ENCODE results near the gene RAPGEF5.
A peak's percentile ranks its signal among the peaks of the same experiment; 100 is the strongest.

The RAPGEF5 gene

GRCh38 chr7:22385326-22385725 lies 28.4 kb upstream of the RAPGEF5 start:
- H3K9me3 ChIP-seq: peaks cover 20% of the 10 kb centered on the region
- peaks cover 49% of the 10 kb centered on the region for H3K4me1 ChIP-seq
- TF ChIP-seq Cebpa-rat (IDR thresholded peaks at IDR 0.05): no peak
- no peaks in the 10 kb centered on the region for H4K20me1 ChIP-seq
- H3K4me3 ChIP-seq: no peak overlapping the region
- no peak overlapping the region for H3K4me2 ChIP-seq
- no peaks in the 10 kb centered on the region for H3K27me3 ChIP-seq
- H3K27ac ChIP-seq: no peak overlapping the region
- no peak overlapping the region for H3K9ac ChIP-seq
- H3K36me3 ChIP-seq: no peaks in the 10 kb centered on the region

- Histone ChIP-seq H3K4me2 (no peak overlapping the region), H3K27ac (no peak overlapping the region), H3K9ac (no peak overlapping the region), H4K20me1 (no peaks in the 10 kb centered on the region), H3K9me3 (0 out of 2 replicates have a peak, but pooled peaks cover 5% of the 10 kb centered on the region), H3K4me3 (no peak overlapping the region), H3K27me3 (no peaks in the 10 kb centered on the region), H3K4me1 (peaks cover 9% of the 10 kb centered on the region), H3K36me3 (no peaks in the 10 kb centered on the region)
- no peak for TF ChIP-seq Cebpa-rat (IDR thresholded peaks at IDR 0.05)
These were observed 23.4 kb upstream of the RAPGEF5 start for GRCh38 chr7:22380333-22380732.

- 0 out of 2 replicates have a peak, but pooled peaks cover 4% of the 10 kb centered on the region for H3K9me3 ChIP-seq
- no peak overlapping the region for H3K4me3 ChIP-seq
- no peak overlapping the region for H3K4me2 ChIP-seq
- TF ChIP-seq Cebpa-rat (IDR thresholded peaks at IDR 0.05): no peak
- no peak overlapping the region for H3K27ac ChIP-seq
- no peaks in the 10 kb centered on the region for H3K27me3 ChIP-seq
- no peak overlapping the region for H3K9ac ChIP-seq
- no peaks in the 10 kb centered on the region for H4K20me1 ChIP-seq
- H3K36me3 ChIP-seq: no peaks in the 10 kb centered on the region
- peaks cover 4% of the 10 kb centered on the region for H3K4me1 ChIP-seq
These were observed 21.4 kb upstream of the RAPGEF5 start for GRCh38 chr7:22378199-22378980.

DNA sequence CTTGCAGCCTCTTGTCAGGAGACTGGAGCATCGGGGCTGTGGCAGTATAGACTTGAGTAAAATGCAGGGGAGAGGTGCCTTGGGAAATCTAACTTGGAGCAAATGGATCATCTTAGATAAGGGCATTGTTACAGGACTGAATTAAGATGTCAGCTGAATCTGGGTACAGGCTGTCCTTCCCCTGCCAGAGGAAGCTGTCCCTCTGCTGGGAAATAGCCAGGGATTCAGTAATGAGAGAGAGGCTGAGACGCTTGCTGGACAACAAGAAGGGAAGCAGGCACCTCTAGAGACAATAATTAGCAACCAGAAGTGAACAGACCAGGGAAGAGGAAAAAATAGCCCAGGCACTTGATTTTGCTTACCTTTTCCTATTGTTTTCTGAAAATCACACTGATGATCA lies 20.7 kb upstream of the RAPGEF5 start:
- no peak overlapping the region for H3K4me3 ChIP-seq
- H4K20me1 ChIP-seq: no peaks in the 10 kb centered on the region
- H3K4me2 ChIP-seq: no peak overlapping the region
- no peak overlapping the region for H3K27ac ChIP-seq
- H3K9ac ChIP-seq: no peak overlapping the region
- 0 out of 2 replicates have a peak, but pooled peaks cover 1% of the 10 kb centered on the region for H3K9me3 ChIP-seq
- H3K4me1 ChIP-seq: peaks cover 7% of the 10 kb centered on the region; the same call in 1 of the 2 replicates
- TF ChIP-seq Cebpa-rat (IDR thresholded peaks at IDR 0.05): no peak
- H3K36me3 ChIP-seq: no peaks in the 10 kb centered on the region
- H3K27me3 ChIP-seq: no peaks in the 10 kb centered on the region

GRCh38 chr7:22375359-22376048 lies 18.6 kb upstream of the RAPGEF5 start:
- Histone ChIP-seq H3K4me1 (peaks cover 7% of the 10 kb centered on the region; the same call in 1 of the 2 replicates), H4K20me1 (no peaks in the 10 kb centered on the region), H3K9me3 (no peaks in the 10 kb centered on the region), H3K9ac (no peak overlapping the region), H3K4me2 (no peak overlapping the region), H3K4me3 (no peak overlapping the region), H3K27ac (no peak overlapping the region), H3K36me3 (no peaks in the 10 kb centered on the region), H3K27me3 (no peaks in the 10 kb centered on the region)
- TF ChIP-seq Cebpa-rat (IDR thresholded peaks at IDR 0.05): no peak

DNA sequence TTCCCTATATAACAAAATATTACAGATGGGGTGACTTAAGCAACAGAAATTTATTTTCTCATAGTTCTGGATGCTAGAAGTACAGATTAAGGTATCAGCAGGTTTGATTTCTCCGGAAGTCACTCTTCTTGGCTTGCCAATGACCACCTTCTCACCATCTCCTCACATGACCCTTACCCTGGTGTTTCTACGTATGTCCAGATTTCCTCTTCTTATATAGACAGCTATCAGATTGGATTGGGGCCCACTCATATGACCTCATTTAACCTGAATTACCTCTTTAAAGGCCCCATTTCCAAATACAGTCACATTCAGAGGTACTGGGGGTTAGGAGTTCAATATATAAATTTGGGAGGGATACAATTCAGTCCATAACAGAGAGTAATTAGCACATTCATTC lies 17.0 kb upstream of the RAPGEF5 start:
- Histone ChIP-seq H3K36me3 (no peaks in the 10 kb centered on the region), H3K9ac (no peak overlapping the region), H3K27ac (no peak overlapping the region), H3K4me1 (peaks cover 7% of the 10 kb centered on the region; the same call in 1 of the 2 replicates), H3K27me3 (no peaks in the 10 kb centered on the region), H3K9me3 (no peaks in the 10 kb centered on the region), H4K20me1 (no peaks in the 10 kb centered on the region), H3K4me3 (no peak overlapping the region), H3K4me2 (no peak overlapping the region)
- TF ChIP-seq Cebpa-rat (IDR thresholded peaks at IDR 0.05): no peak

- H3K9me3 ChIP-seq: no peaks in the 10 kb centered on the region
- no peak for TF ChIP-seq Cebpa-rat (IDR thresholded peaks at IDR 0.05)
- 0 out of 2 replicates have a peak overlapping the region, but pooled peaks have one; percentile 17 for H3K4me2 ChIP-seq
- no peak overlapping the region for H3K27ac ChIP-seq
- no peaks in the 10 kb centered on the region for H4K20me1 ChIP-seq
- no peaks in the 10 kb centered on the region for H3K27me3 ChIP-seq
- no peak overlapping the region for H3K9ac ChIP-seq
- H3K4me1 ChIP-seq: peaks cover 7% of the 10 kb centered on the region
- H3K36me3 ChIP-seq: no peaks in the 10 kb centered on the region
- no peak overlapping the region for H3K4me3 ChIP-seq
These were observed 16.4 kb upstream of the RAPGEF5 start for GRCh38 chr7:22373388-22373787.

DNA sequence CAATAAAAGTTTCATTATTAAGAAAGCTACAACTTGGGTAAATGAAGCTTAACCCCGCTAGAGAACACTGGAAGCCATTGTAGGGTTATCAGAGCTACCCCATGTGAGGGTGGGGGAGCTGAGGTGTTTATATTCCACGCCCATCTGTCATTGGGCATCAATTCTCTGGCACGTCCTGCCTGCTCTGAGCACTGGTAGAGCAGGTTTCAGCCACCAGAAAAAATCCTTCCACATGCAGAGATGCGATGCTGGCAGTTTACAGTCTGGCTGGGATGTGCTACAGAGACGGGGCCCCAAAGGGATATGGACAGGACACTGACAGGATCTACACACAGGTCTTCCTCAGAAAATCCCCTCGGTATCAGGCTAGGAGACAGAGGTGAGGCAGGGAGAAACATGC lies 15.9 kb upstream of the RAPGEF5 start:
- 0 out of 2 replicates have a peak overlapping the region, but pooled peaks have one; percentile 17 for H3K4me2 ChIP-seq
- H3K4me3 ChIP-seq: no peak overlapping the region
- no peaks in the 10 kb centered on the region for H3K27me3 ChIP-seq
- H3K36me3 ChIP-seq: no peaks in the 10 kb centered on the region
- H4K20me1 ChIP-seq: no peaks in the 10 kb centered on the region
- TF ChIP-seq Cebpa-rat (IDR thresholded peaks at IDR 0.05): no peak
- H3K9ac ChIP-seq: no peak overlapping the region
- peaks cover 13% of the 10 kb centered on the region for H3K4me1 ChIP-seq
- no peak overlapping the region for H3K27ac ChIP-seq
- H3K9me3 ChIP-seq: no peaks in the 10 kb centered on the region

DNA sequence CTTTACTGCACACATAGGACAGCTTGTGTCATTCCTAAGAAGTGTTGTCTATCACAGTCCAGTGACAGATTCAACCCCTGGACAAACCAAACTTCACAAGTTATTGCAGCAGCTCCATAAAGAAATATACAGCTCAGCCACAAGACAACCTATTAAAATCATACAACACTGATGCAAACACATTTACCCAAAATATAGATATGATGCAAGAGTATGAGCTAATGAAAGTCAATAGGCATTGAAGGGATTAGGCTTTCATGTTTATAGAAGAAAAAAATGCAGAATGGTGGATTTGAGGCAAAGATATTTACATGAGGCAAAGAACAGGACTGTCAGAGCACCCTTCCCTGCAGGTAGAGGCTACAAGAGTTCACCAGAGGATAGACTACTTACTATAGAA lies 14.9 kb upstream of the RAPGEF5 start:
- no peak for TF ChIP-seq Cebpa-rat (IDR thresholded peaks at IDR 0.05)
- H3K4me3 ChIP-seq: no peak overlapping the region
- no peaks in the 10 kb centered on the region for H3K27me3 ChIP-seq
- H3K27ac ChIP-seq: no peak overlapping the region
- no peaks in the 10 kb centered on the region for H3K36me3 ChIP-seq
- peaks cover 17% of the 10 kb centered on the region for H3K4me1 ChIP-seq
- H4K20me1 ChIP-seq: no peaks in the 10 kb centered on the region
- no peak overlapping the region for H3K9ac ChIP-seq
- H3K9me3 ChIP-seq: no peaks in the 10 kb centered on the region
- H3K4me2 ChIP-seq: no peak overlapping the region

DNA sequence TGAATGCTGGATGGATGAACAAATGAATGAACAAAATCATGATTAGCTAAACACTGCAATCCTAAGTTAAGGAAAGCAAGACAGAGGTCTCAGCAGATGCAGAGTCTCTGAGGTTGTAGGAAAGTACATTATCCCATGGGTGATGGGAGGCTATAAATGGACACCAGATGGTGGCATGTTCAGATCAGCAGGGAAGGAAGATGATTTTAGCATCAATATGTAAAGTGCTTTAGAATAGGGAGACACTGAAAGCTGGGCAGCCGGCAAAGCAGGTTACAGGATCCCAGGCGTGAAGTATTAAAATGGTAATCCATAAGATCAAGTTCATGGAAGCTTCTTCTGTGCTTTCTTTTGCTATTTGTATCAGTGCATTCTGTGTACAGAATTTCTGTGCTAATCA lies 7.9 kb upstream of the RAPGEF5 start:
- H3K4me3 ChIP-seq: no peak overlapping the region; the same call in 1 of the 2 replicates
- H3K27ac ChIP-seq: peak overlapping the region; percentile 35; the same call in 1 of the 2 replicates
- H3K9me3 ChIP-seq: no peaks in the 10 kb centered on the region
- no peaks in the 10 kb centered on the region for H3K36me3 ChIP-seq
- peak overlapping the region; percentile 69 for H3K4me2 ChIP-seq
- no peaks in the 10 kb centered on the region for H4K20me1 ChIP-seq
- H3K27me3 ChIP-seq: no peaks in the 10 kb centered on the region
- TF ChIP-seq Cebpa-rat (IDR thresholded peaks at IDR 0.05): no peak
- peak overlapping the region; percentile 46; the same call in 1 of the 2 replicates for H3K9ac ChIP-seq
- peaks cover 37% of the 10 kb centered on the region for H3K4me1 ChIP-seq

Data from BLaER1 (cell line).